Activated gamma-delta T cell treated with anti-CD3 and anti-CD28 coated beads, Interleukin-2, amount 50 U/mL, for 16 hours (primary cell): ENCODE results near the gene LRIG1.

Experiments
- DNase-seq: peaks from one replicate; pipeline ENCODE4 v3.0.0-alpha.2; 2020; ENCODE audit warnings: low read depth

The LRIG1 gene

GRCh38 chr3:66443118-66443803 lies 57.6 kb downstream of the LRIG1 start:
- no peak for DNase-seq

GRCh38 chr3:66442254-66443117 lies 58.3 kb downstream of the LRIG1 start:
- no peak for DNase-seq

GRCh38 chr3:66441692-66442091 lies 59.1 kb downstream of the LRIG1 start:
- no peak for DNase-seq

GRCh38 chr3:66441129-66441528 lies 59.7 kb downstream of the LRIG1 start:
- DNase-seq, result no peak

- DNase-seq, result no peak
Observed at GRCh38 chr3:66439666-66440344, 61.0 kb downstream of the LRIG1 start.

- no peak for DNase-seq
Observed at GRCh38 chr3:66438046-66438445, 62.8 kb downstream of the LRIG1 start.

- no peak for DNase-seq
Observed at GRCh38 chr3:66437341-66437929, 63.4 kb downstream of the LRIG1 start.

GRCh38 chr3:66435989-66436388 lies 64.8 kb downstream of the LRIG1 start:
- DNase-seq, result no peak

- DNase-seq, result no peak
Observed at GRCh38 chr3:66434726-66435125, 66.1 kb downstream of the LRIG1 start.

- DNase-seq, result no peak
Observed at GRCh38 chr3:66433522-66433782, 67.4 kb downstream of the LRIG1 start.

- no peak for DNase-seq
Observed at GRCh38 chr3:66432767-66433521, 67.9 kb downstream of the LRIG1 start.

- no peak for DNase-seq
Observed at GRCh38 chr3:66432041-66432766, 68.6 kb downstream of the LRIG1 start.

GRCh38 chr3:66431494-66431893 lies 69.3 kb downstream of the LRIG1 start:
- no peak for DNase-seq

GRCh38 chr3:66430876-66431275 lies 69.9 kb downstream of the LRIG1 start:
- DNase-seq, result no peak

- DNase-seq, result no peak
Observed at GRCh38 chr3:66428733-66429132, 72.1 kb downstream of the LRIG1 start.

- no peak for DNase-seq
Observed at GRCh38 chr3:66427951-66428474, 72.8 kb downstream of the LRIG1 start.

GRCh38 chr3:66427352-66427751 lies 73.5 kb downstream of the LRIG1 start:
- DNase-seq, result no peak

- DNase-seq, result no peak
Observed at GRCh38 chr3:66426135-66426534, 74.7 kb downstream of the LRIG1 start.

GRCh38 chr3:66425576-66426114 lies 75.2 kb downstream of the LRIG1 start:
- DNase-seq, result no peak

- DNase-seq, result no peak
Observed at GRCh38 chr3:66425032-66425431, 75.8 kb downstream of the LRIG1 start.

- DNase-seq, result no peak
Observed at GRCh38 chr3:66423791-66424190, 77.0 kb downstream of the LRIG1 start.
